GM23248 (cell line): ENCODE results near the gene DHRS3. TPM values are rescaled to one million over a fixed set of nuclear protein-coding genes. Genes with fewer than 3 reads are reported as not detected.

Experiments
- DNase-seq: peaks from one replicate; pipeline ENCODE4 v3.0.0-alpha.2; 2015
- H2AFZ ChIP-seq: fragments of 200-600 bp; sonication (generic); 2 replicates; pipeline ENCODE4 v1.6.1; 2016; ENCODE audit warnings: antibody characterized with exemption
- H3F3A ChIP-seq: fragments of 200-600 bp; sonication (generic); 2 replicates; pipeline ENCODE4 v1.6.1; 2016; ENCODE audit warnings: mild to moderate bottlenecking, antibody characterized with exemption, mixed run types; ENCODE audit not compliant: insufficient read depth
- H3K27ac ChIP-seq: fragments of 200-600 bp; sonication (generic); 2 replicates; pipeline ENCODE4 v1.5.1; 2016; ENCODE audit warnings: mild to moderate bottlenecking
- H3K27me3 ChIP-seq: fragments of 200-600 bp; sonication (generic); replicated peaks from 2 replicates; pipeline ENCODE4 v1.6.1; 2016; ENCODE audit warnings: mild to moderate bottlenecking; ENCODE audit not compliant: insufficient read depth
- H3K36me3 ChIP-seq: fragments of 200-600 bp; sonication (generic); 2 replicates; pipeline ENCODE4 v1.6.1; 2016; ENCODE audit warnings: low read depth, mild to moderate bottlenecking
- H3K4me1 ChIP-seq: fragments of 200-600 bp; sonication (generic); 2 replicates; pipeline ENCODE4 v1.6.1; 2016; ENCODE audit warnings: mild to moderate bottlenecking; ENCODE audit not compliant: insufficient read depth
- H3K4me2 ChIP-seq: fragments of 200-600 bp; sonication (generic); one replicate; pipeline ENCODE4 v1.6.1; 2016; ENCODE audit warnings: mild to moderate bottlenecking; ENCODE audit not compliant: unreplicated experiment
- H3K4me3 ChIP-seq: fragments of 200-600 bp; sonication (generic); 2 replicates; pipeline ENCODE4 v1.5.1; 2016; ENCODE audit warnings: mild to moderate bottlenecking
- H3K79me2 ChIP-seq: fragments of 200-600 bp; sonication (generic); 2 replicates; pipeline ENCODE4 v1.6.1; 2016; ENCODE audit warnings: mild to moderate bottlenecking; ENCODE audit not compliant: insufficient read depth
- H3K9ac ChIP-seq: fragments of 200-600 bp; sonication (generic); 2 replicates; pipeline ENCODE4 v1.6.1; 2016; ENCODE audit warnings: mild to moderate bottlenecking
- H3K9me2 ChIP-seq: fragments of 200-600 bp; sonication (generic); 2 replicates; pipeline ENCODE4 v1.6.1; 2016; ENCODE audit warnings: mixed run types, mild to moderate bottlenecking, moderate library complexity; ENCODE audit not compliant: insufficient read depth
- H3K9me3 ChIP-seq: fragments of 200-600 bp; sonication (generic); one replicate; pipeline ENCODE4 v1.6.1; 2017; ENCODE audit warnings: low read depth
- H4K20me1 ChIP-seq: fragments of 200-600 bp; sonication (generic); 2 replicates; pipeline ENCODE4 v1.6.0; 2016; ENCODE audit not compliant: insufficient read depth
- EZH2 ChIP-seq: fragments of 200-600 bp; sonication (generic); IDR thresholded peaks from 2 replicates; pipeline ENCODE4 v1.6.1; 2018; ENCODE audit warnings: antibody characterized with exemption, mild to moderate bottlenecking; ENCODE audit not compliant: insufficient read depth, poor library complexity, severe bottlenecking
- EZH2phosphoT487 ChIP-seq: fragments of 200-600 bp; sonication (generic); IDR thresholded peaks from 2 replicates; pipeline ENCODE4 v1.6.1; 2018; ENCODE audit warnings: antibody characterized with exemption, moderate library complexity, mild to moderate bottlenecking, low read depth; ENCODE audit not compliant: insufficient read depth
- WGBS, 2 experiments: methylation state at CpG; one replicate each; pipeline ENCODE4 v1.1.6; 2015 to 2017; ENCODE audit warnings: low lambda C conversion rate in 2 of 2, low coverage in 1 of 2; ENCODE audit errors: missing lambda C conversion rate in 2 of 2; 5-methylcytosine and 5-hydroxymethylcytosine counted together
- in situ Hi-C: fragments of 300-500 bp; cut with MboI; formaldehyde crosslinking; loops from 2 replicates; pipeline ENCODE4 v1.15.0; 2020
- polyA plus RNA-seq: library from polyadenylated mRNA; unstranded; fragments of >200 nt; fragmentation: Nextera tagmentation; extraction: Ambion mirVana; gene quantifications from 2 replicates; pipeline ENCODE4 v1.2.1, GENCODE V29; 2016
- total RNA-seq: library from RNA; depleted of rRNA; stranded (reverse); fragments of >200 nt; shearing (Covaris generic); gene quantifications from 2 replicates; pipeline ENCODE4 v1.2.3, GENCODE V29; 2014

DHRS3 gene
- total and polyA plus RNA-seq, 2 experiments from 2014 or later, result 55.2 to 120 TPM

- Histone ChIP-seq H3K4me3 (no peak overlapping the region), H2AFZ (no peak overlapping the region), H3K9ac (no peak overlapping the region), H3K4me2 (no peak overlapping the region), H3K9me2 (no peaks in the 10 kb centered on the region), H3F3A (peaks cover 4% of the 10 kb centered on the region; the same call in 1 of the 2 replicates), H3K4me1 (no peaks in the 10 kb centered on the region), H4K20me1 (no peaks in the 10 kb centered on the region), H3K79me2 (no peaks in the 10 kb centered on the region), H3K27ac (peak overlapping the region; percentile 36), H3K27me3 (no peaks in the 10 kb centered on the region), H3K36me3 (no peaks in the 10 kb centered on the region; the same call in 1 of the 2 replicates), H3K9me3 (no peaks in the 10 kb centered on the region)
- in situ Hi-C loops, result no loop called here
- no peak for TF ChIP-seq EZH2phosphoT487
- TF ChIP-seq EZH2, result no peak
- WGBS, 2 experiments, result 50 to 53% methylated on average over 20 of the region's 20 CpGs
- DNase-seq, result peak; percentile 68
Observed at GRCh38 chr1:12580054-12580887, 37.7 kb downstream of the DHRS3 start.

- no peaks in the 10 kb centered on the region for H3K9me2 ChIP-seq
- DNase-seq, result no peak
- H3K79me2 ChIP-seq, result no peaks in the 10 kb centered on the region
- no peak overlapping the region for H3K4me2 ChIP-seq
- no peak overlapping the region for H3K9ac ChIP-seq
- 92 to 95% methylated on average over 19 of the region's 19 CpGs for WGBS, 2 experiments
- no peaks in the 10 kb centered on the region for H4K20me1 ChIP-seq
- no peaks in the 10 kb centered on the region for H3K9me3 ChIP-seq
- H2AFZ ChIP-seq, result no peak overlapping the region
- no peaks in the 10 kb centered on the region for H3K27me3 ChIP-seq
- no peaks in the 10 kb centered on the region; the same call in 1 of the 2 replicates for H3K36me3 ChIP-seq
- H3F3A ChIP-seq, result peaks cover 7% of the 10 kb centered on the region; the same call in 1 of the 2 replicates
- in situ Hi-C loops, result no loop called here
- peaks cover 4% of the 10 kb centered on the region for H3K4me1 ChIP-seq
- TF ChIP-seq EZH2phosphoT487 (no peak), EZH2 (no peak)
- no peak overlapping the region for H3K4me3 ChIP-seq
- no peak overlapping the region for H3K27ac ChIP-seq
Observed at GRCh38 chr1:12578860-12579422, 39.1 kb downstream of the DHRS3 start.

DNA sequence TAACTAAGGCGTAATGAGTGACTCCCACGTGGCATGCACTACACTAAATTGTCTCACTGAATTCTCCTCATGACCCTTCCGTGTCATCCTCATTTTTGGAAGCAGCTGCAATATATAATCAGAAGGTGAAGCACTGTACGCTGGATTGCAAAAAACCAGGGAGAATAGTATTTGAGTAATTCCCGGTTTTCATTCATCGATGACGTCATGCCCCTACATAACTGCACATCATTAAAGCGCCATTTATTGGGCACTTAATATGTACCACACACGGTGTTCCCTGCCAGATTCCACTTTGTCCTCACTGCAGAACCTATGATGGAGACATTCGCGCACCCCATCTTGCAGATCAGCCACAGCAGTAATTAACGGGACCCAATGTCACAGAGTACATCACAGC is 41.0 kb downstream of the DHRS3 start:
- peaks cover 7% of the 10 kb centered on the region; the same call in 1 of the 2 replicates for H3F3A ChIP-seq
- TF ChIP-seq EZH2, result no peak
- TF ChIP-seq EZH2phosphoT487, result no peak
- no peaks in the 10 kb centered on the region for H3K79me2 ChIP-seq
- no peak for DNase-seq
- H3K4me2 ChIP-seq, result no peak overlapping the region
- peaks cover 8% of the 10 kb centered on the region for H3K4me1 ChIP-seq
- in situ Hi-C loops, result no loop called here
- no peak overlapping the region for H2AFZ ChIP-seq
- no peaks in the 10 kb centered on the region for H4K20me1 ChIP-seq
- H3K9ac ChIP-seq, result no peak overlapping the region
- 91% methylated on average over 12 of the region's 12 CpGs for WGBS, 2 experiments
- no peak overlapping the region for H3K4me3 ChIP-seq
- H3K27me3 ChIP-seq, result no peaks in the 10 kb centered on the region
- no peaks in the 10 kb centered on the region for H3K9me2 ChIP-seq
- no peaks in the 10 kb centered on the region for H3K9me3 ChIP-seq
- peaks cover 6% of the 10 kb centered on the region; the same call in 1 of the 2 replicates for H3K36me3 ChIP-seq
- H3K27ac ChIP-seq, result no peak overlapping the region

DNA sequence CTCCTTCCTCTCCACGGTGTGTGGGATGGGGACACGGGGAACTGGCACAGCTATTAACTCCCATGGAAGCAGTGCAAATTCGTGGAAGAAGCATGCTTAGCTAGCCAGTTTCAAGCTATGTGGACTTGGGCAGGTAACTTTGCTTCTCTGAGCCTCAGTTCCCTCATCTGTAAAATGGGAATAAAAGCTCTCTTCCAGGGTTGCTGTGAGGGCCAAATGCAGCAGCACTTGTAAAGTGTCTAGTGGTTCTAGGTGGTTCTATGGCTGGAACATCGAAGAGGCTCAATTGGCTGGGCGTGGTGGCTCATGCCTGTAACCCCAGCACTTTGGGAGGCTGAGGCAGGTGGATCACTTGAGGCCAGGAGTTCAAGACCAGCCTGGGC is 43.3 kb downstream of the DHRS3 start:
- in situ Hi-C loops, result no loop called here
- Histone ChIP-seq H3K9ac (no peak overlapping the region), H3F3A (peaks cover 3% of the 10 kb centered on the region; the same call in 1 of the 2 replicates), H3K79me2 (no peaks in the 10 kb centered on the region), H3K27ac (no peak overlapping the region), H4K20me1 (no peaks in the 10 kb centered on the region), H3K9me3 (no peaks in the 10 kb centered on the region), H3K4me3 (no peak overlapping the region), H3K4me2 (no peak overlapping the region), H2AFZ (no peak overlapping the region), H3K36me3 (peaks cover 21% of the 10 kb centered on the region; the same call in 1 of the 2 replicates), H3K27me3 (no peaks in the 10 kb centered on the region), H3K9me2 (no peaks in the 10 kb centered on the region), H3K4me1 (peaks cover 8% of the 10 kb centered on the region)
- no peak for DNase-seq
- WGBS, 2 experiments, result 97 to 98% methylated on average over 5 of the region's 5 CpGs
- TF ChIP-seq EZH2 (no peak), EZH2phosphoT487 (no peak)
